Neural cell (in vitro differentiated cells): ENCODE measurements around the gene SH3BP5L. TPM values are rescaled to one million over a fixed set of nuclear protein-coding genes. Genes with fewer than 3 reads are reported as not detected.

Source experiments
- H2AFZ ChIP-seq: fragments of 200-600, 300-800 bp; sonication (generic), shearing (Covaris generic); 2 replicates; pipeline ENCODE4 v1.6.0; 2014; ENCODE audit warnings: low read depth, mild to moderate bottlenecking, antibody characterized with exemption, low read length, moderate library complexity
- H3F3A ChIP-seq: fragments of 200-600 bp; shearing (Covaris generic); 2 replicates; pipeline ENCODE4 v1.6.1; 2016; ENCODE audit warnings: mild to moderate bottlenecking, moderate library complexity, mixed read lengths, antibody characterized with exemption, low read length; ENCODE audit not compliant: insufficient read depth, poor library complexity, severe bottlenecking
- H3K27ac ChIP-seq: fragments of 200-600, 300-800 bp; sonication (generic), shearing (Covaris generic); 2 replicates; pipeline ENCODE4 v1.5.1; 2014; ENCODE audit warnings: mild to moderate bottlenecking, low read length, moderate library complexity
- H3K27me3 ChIP-seq: fragments of 300-800, 200-600 bp; sonication (generic), shearing (Covaris generic); 2 replicates; pipeline ENCODE4 v1.6.0; 2014; ENCODE audit warnings: mild to moderate bottlenecking, low read depth, low read length, moderate library complexity; ENCODE audit not compliant: insufficient read depth
- H3K36me3 ChIP-seq: fragments of 300-800, 200-600 bp; sonication (generic), shearing (Covaris generic); 2 replicates; pipeline ENCODE4 v1.5.1; 2014; ENCODE audit warnings: mild to moderate bottlenecking, antibody characterized with exemption, low read length, moderate library complexity; ENCODE audit not compliant: insufficient read depth
- H3K4me2 ChIP-seq: fragments of 300-800, 200-600 bp; sonication (generic), shearing (Covaris generic); 2 replicates; pipeline ENCODE4 v1.6.0; 2014; ENCODE audit warnings: mild to moderate bottlenecking, low read length
- H3K4me3 ChIP-seq: fragments of 300-800, 200-600 bp; sonication (generic), shearing (Covaris generic); 2 replicates; pipeline ENCODE4 v1.5.1; 2014; ENCODE audit warnings: mild to moderate bottlenecking, low read length, moderate library complexity
- H3K79me2 ChIP-seq: fragments of 200-600 bp; shearing (Covaris generic); replicated peaks from 2 replicates; pipeline ENCODE4 v1.6.0; 2014; ENCODE audit warnings: mild to moderate bottlenecking, low read length, moderate library complexity; ENCODE audit not compliant: insufficient read depth
- H3K9ac ChIP-seq: fragments of 300-800, 200-600 bp; sonication (generic), shearing (Covaris generic); 2 replicates; pipeline ENCODE4 v1.6.1; 2016; ENCODE audit warnings: mild to moderate bottlenecking, low read length, mixed read lengths
- H3K9me2 ChIP-seq: fragments of 200-600 bp; shearing (Covaris generic); 2 replicates; pipeline ENCODE4 v1.6.1; 2016; ENCODE audit warnings: mild to moderate bottlenecking, low read length, mixed read lengths; ENCODE audit not compliant: insufficient read depth
- H3K9me3 ChIP-seq: fragments of 200-600, 300-800 bp; sonication (generic), shearing (Covaris generic); 2 replicates; pipeline ENCODE4 v1.6.1; 2016; ENCODE audit warnings: mild to moderate bottlenecking, mixed run types, low read length, moderate library complexity, mixed read lengths
- H4K20me1 ChIP-seq: fragments of 200-600 bp; shearing (Covaris generic); 2 replicates; pipeline ENCODE4 v1.6.1; 2016; ENCODE audit warnings: mild to moderate bottlenecking, mixed run types; ENCODE audit not compliant: insufficient read depth
- CTCF ChIP-seq: fragments of 450-650 bp; IDR thresholded peaks from 2 replicates; pipeline ENCODE4 v1.5.1; 2014; ENCODE audit warnings: antibody characterized with exemption, mild to moderate bottlenecking, moderate library complexity; ENCODE audit not compliant: poor library complexity, severe bottlenecking
- EP300 ChIP-seq: fragments of 450-650 bp; conservative IDR thresholded peaks from 2 replicates; pipeline ENCODE4 v1.6.1; 2014; ENCODE audit warnings: antibody characterized with exemption, mild to moderate bottlenecking, moderate library complexity; ENCODE audit not compliant: poor library complexity, severe bottlenecking
- EZH2 ChIP-seq: fragments of 200-600, 300-800 bp; shearing (Covaris generic), sonication (generic); IDR thresholded peaks from 2 replicates; pipeline ENCODE4 v1.6.1; 2014; ENCODE audit warnings: antibody characterized with exemption, low read length, borderline replicate concordance, mild to moderate bottlenecking; ENCODE audit not compliant: insufficient read depth, poor library complexity, severe bottlenecking
- MXI1 ChIP-seq: fragments of 450-650 bp; conservative IDR thresholded peaks from 2 replicates; pipeline ENCODE4 v1.6.1; 2014; ENCODE audit warnings: antibody characterized with exemption, mild to moderate bottlenecking; ENCODE audit not compliant: poor library complexity, severe bottlenecking
- POLR2AphosphoS5 ChIP-seq: IDR thresholded peaks from 2 replicates; pipeline ENCODE4 v1.6.1; 2012
- RAD21 ChIP-seq: fragments of 450-650 bp; conservative IDR thresholded peaks from 2 replicates; pipeline ENCODE4 v1.6.1; 2014; ENCODE audit warnings: antibody characterized with exemption, mild to moderate bottlenecking, moderate library complexity
- REST ChIP-seq: IDR thresholded peaks from 2 replicates; pipeline ENCODE4 v1.6.1; 2012; ENCODE audit warnings: borderline replicate concordance
- SMC3 ChIP-seq: fragments of 450-650 bp; conservative IDR thresholded peaks from 2 replicates; pipeline ENCODE4 v1.6.1; 2014; ENCODE audit warnings: antibody characterized with exemption, mild to moderate bottlenecking, moderate library complexity; ENCODE audit not compliant: poor library complexity
- TAF1 ChIP-seq: IDR thresholded peaks from 2 replicates; pipeline ENCODE4 v1.6.1; 2012; ENCODE audit warnings: low read depth
- polyA plus RNA-seq: library from polyadenylated mRNA; depleted of rRNA; stranded (reverse); fragments of >200 nt; gene quantifications from 2 replicates; pipeline ENCODE4 v1.2.3, GENCODE V29; 2014

The SH3BP5L gene
- polyA plus RNA-seq, 1 donor from 2014 or later: 38.6 TPM

- Histone ChIP-seq H3F3A (no peaks in the 10 kb centered on the region), H2AFZ (no peak overlapping the region), H3K9me3 (no peaks in the 10 kb centered on the region), H3K4me3 (no peak overlapping the region), H4K20me1 (no peaks in the 10 kb centered on the region), H3K9me2 (no peaks in the 10 kb centered on the region), H3K4me2 (no peak overlapping the region), H3K79me2 (peaks cover 10% of the 10 kb centered on the region), H3K27ac (no peak overlapping the region), H3K27me3 (no peaks in the 10 kb centered on the region), H3K9ac (no peak overlapping the region), H3K36me3 (no peaks in the 10 kb centered on the region)
- TF ChIP-seq SMC3: no peak
- TF ChIP-seq RAD21: no peak
- TF ChIP-seq EZH2: no peak
- no peak for TF ChIP-seq POLR2AphosphoS5
- TF ChIP-seq EP300: no peak
- TF ChIP-seq REST: no peak
- TF ChIP-seq CTCF: no peak
- TF ChIP-seq MXI1: no peak
- TF ChIP-seq TAF1: no peak
Observed at GRCh38 chr1:248817065-248817464, 8.7 kb downstream of the SH3BP5L start.

- no peaks in the 10 kb centered on the region for H3K9me2 ChIP-seq
- H2AFZ ChIP-seq: no peak overlapping the region
- H3K4me2 ChIP-seq: no peak overlapping the region
- no peak for TF ChIP-seq TAF1
- no peak for TF ChIP-seq REST
- TF ChIP-seq SMC3: no peak
- no peak for TF ChIP-seq CTCF
- TF ChIP-seq EP300: no peak
- no peak for TF ChIP-seq EZH2
- no peak for TF ChIP-seq POLR2AphosphoS5
- TF ChIP-seq RAD21: no peak
- TF ChIP-seq MXI1: no peak
- no peak overlapping the region for H3K4me3 ChIP-seq
- H3K9ac ChIP-seq: no peak overlapping the region
- no peaks in the 10 kb centered on the region for H3F3A ChIP-seq
- no peaks in the 10 kb centered on the region for H3K9me3 ChIP-seq
- H4K20me1 ChIP-seq: no peaks in the 10 kb centered on the region
- H3K27me3 ChIP-seq: no peaks in the 10 kb centered on the region
- no peak overlapping the region for H3K27ac ChIP-seq
- peaks cover 6% of the 10 kb centered on the region for H3K79me2 ChIP-seq
- no peaks in the 10 kb centered on the region for H3K36me3 ChIP-seq
Observed at GRCh38 chr1:248816042-248816851, 9.5 kb downstream of the SH3BP5L start.
